ENCODE results near the gene ITPR3.

GRCh38 chr6:33665957-33666356 lies 44.8 kb downstream of the ITPR3 start:
- TF ChIP-seq TAF1 (IDR thresholded peaks at IDR 0.05; ENCODE audit: borderline replicate concordance, low read depth, low read length) = no peak
- TF ChIP-seq POLR2AphosphoS5 (IDR thresholded peaks at IDR 0.05; ENCODE audit: low read depth, low read length) = no peak
- TF ChIP-seq, protein P1, sequence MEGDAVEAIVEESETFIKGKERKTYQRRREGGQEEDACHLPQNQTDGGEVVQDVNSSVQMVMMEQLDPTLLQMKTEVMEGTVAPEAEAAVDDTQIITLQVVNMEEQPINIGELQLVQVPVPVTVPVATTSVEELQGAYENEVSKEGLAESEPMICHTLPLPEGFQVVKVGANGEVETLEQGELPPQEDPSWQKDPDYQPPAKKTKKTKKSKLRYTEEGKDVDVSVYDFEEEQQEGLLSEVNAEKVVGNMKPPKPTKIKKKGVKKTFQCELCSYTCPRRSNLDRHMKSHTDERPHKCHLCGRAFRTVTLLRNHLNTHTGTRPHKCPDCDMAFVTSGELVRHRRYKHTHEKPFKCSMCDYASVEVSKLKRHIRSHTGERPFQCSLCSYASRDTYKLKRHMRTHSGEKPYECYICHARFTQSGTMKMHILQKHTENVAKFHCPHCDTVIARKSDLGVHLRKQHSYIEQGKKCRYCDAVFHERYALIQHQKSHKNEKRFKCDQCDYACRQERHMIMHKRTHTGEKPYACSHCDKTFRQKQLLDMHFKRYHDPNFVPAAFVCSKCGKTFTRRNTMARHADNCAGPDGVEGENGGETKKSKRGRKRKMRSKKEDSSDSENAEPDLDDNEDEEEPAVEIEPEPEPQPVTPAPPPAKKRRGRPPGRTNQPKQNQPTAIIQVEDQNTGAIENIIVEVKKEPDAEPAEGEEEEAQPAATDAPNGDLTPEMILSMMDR (IDR thresholded peaks at IDR 0.05) = no peak; the same call in 1 of the 2 replicates
